NCI-H2227 (cell line): ENCODE measurements around the gene ITGB1.
"Not testable (repeated sequence)": the region's sequence is repeated elsewhere in the genome, so short reads cannot be mapped to it uniquely, and the experiment has no call there.

Experiments used
- DNase-seq: peaks from one replicate; lab custom pipeline; 2025; ENCODE audit not compliant: unreplicated experiment; lab: John Stamatoyannopoulos, UW

Gene ITGB1

GRCh38 chr10:32980558-32981468 lies 22.8 kb upstream of the ITGB1 start:
- DNase-seq, result peak; percentile 89

- DNase-seq, result no peak
Observed at GRCh38 chr10:32980242-32980557, 22.2 kb upstream of the ITGB1 start.

DNA sequence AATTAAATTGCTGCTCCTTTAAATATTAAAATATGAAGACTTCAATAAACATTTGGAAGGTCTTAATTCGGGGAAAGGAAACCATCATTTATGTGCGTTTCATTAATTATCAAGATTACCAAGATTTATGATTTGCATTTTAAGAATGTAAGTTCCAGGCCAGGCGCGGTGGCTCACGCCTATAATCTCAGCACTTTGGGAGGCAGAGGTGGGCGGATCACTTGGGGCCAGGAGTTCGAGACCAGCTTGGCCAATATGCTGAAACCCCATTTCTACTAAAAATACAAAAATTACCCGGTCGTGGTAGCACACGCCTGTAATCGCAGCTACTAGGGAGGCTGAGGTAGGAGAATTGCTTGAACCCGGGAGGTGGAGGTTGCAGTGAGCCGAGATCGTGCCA lies 21.7 kb upstream of the ITGB1 start:
- not testable (repeated sequence) for DNase-seq

GRCh38 chr10:32979041-32979440 lies 21.0 kb upstream of the ITGB1 start:
- DNase-seq, result no peak

GRCh38 chr10:32977846-32978809 lies 20.1 kb upstream of the ITGB1 start:
- not testable (repeated sequence) for DNase-seq

GRCh38 chr10:32976338-32976737 lies 18.3 kb upstream of the ITGB1 start:
- DNase-seq, result peak; percentile 50

DNA sequence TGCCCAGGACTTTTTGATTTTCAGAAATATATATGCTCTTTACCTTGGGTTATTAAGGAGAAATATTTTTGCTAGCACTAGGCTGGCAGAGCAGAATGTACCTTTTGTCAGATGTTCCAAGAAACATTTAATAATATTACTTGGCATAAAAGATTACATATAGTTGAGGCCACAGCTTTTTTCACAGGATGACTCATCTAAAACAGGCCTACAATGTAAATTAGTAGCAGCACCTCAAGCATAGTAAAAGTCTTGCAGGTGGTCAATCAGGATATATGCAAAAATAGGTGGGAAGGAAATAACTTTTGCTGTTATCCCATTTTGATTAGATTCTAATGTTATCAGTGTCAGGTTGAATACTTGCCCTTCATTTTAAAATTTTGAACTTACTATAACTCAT lies 14.9 kb upstream of the ITGB1 start:
- no peak for DNase-seq

DNA sequence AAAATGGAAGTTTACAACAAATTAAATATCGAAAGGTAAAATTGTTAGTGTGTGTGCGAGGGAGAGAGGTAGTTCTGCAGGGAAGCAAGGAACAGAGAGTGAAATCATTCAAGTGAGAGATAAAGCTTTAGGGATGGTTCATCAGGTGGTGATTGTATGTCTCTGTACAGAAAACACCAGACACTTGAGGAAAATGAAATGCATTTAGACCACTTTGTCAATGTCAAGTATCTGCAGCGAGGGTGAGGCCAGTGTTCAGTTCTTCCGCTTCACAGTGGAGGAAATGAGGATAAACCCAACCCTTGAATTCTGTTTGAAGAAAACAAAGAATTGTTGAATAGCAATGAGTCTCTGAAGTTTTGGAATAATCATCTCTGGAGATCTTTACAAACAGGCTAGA lies 14.4 kb upstream of the ITGB1 start:
- DNase-seq, result peak; percentile 82

DNA sequence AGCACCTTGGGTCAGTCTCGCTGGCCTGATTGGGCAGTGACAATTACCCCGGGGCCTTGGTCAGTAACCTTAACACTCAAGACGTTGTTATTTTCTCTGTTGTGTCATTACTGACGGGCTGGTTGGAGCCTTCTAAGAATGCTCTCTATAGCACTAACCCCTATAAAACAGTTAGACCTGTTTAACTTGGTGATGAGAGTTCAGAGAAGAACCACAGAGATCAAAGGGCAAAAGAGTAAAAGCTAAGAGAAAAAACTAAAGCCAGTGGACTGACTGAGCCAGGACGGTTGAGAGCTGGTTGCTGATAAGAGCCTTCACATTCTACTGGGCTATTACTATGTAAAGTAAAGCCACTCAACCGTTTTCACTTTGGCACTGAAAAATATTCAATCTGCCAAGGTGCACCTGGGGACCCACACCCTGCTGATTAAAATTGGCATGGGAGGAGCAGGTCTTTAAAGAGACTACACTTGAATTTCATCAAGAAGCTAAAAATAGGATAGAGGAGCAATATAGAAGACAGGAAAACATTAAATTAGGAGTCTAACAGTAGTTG lies 13.6 kb upstream of the ITGB1 start:
- peak; percentile 81 for DNase-seq

DNA sequence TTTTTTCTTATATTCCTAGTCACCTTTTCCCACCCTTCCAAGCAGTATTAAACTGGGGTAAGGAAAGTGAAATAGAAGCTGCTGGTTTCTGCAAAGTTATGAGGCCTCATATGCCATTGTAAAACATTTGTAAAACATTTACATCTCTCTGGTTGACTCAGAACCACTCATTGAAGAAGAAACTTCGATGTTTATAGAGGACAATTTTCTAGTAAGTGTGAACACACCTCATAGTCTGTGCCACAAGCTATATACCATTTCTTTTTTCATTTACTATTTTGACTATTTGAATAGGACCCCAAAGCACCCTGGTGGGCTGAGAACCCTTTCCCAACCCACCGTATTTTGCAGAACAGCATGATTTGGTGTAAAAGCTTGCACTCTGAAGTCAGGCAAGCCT lies 12.9 kb upstream of the ITGB1 start:
- DNase-seq, result no peak

DNA sequence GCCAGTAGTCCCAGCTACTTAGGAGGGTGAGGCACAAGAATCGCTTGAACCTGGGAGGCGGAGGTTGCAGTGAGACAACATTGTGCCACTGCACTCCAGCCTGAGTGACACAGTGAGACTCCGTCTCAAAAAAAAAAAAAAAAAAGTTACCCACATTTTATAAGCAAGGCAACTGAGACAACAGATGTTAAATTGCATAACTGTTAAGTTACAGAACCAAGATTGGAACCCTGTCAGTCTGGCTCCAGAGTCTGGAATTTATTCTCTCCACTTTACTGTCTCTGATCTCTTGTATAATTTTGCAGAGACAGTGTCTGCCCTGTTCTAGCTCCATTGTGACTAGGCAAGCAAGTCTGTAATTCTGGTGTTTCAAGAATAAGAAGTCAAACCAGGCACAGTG lies 6.2 kb upstream of the ITGB1 start:
- no peak for DNase-seq

DNA sequence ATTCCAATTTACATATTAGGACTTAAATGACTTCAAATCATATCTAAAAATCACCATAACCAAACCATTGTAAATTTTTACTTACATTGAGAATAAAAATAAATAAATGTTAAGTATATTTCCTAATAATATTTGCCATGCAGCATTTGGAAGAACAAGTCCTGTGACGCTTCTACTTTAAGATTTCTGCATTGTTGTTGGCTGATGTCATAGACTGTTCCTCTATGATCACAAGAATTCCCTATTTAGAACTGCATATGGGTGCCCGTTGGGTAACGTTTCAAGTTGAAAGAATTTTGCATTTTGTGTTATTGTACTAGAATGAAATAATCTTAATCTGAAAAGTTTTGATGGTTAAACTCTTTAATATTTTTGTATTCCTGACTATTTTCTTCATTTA lies 5.1 kb upstream of the ITGB1 start:
- no peak for DNase-seq

GRCh38 chr10:32962521-32962920 lies 4.5 kb upstream of the ITGB1 start:
- no peak for DNase-seq

GRCh38 chr10:32961895-32962369 lies 3.9 kb upstream of the ITGB1 start:
- no peak for DNase-seq

DNA sequence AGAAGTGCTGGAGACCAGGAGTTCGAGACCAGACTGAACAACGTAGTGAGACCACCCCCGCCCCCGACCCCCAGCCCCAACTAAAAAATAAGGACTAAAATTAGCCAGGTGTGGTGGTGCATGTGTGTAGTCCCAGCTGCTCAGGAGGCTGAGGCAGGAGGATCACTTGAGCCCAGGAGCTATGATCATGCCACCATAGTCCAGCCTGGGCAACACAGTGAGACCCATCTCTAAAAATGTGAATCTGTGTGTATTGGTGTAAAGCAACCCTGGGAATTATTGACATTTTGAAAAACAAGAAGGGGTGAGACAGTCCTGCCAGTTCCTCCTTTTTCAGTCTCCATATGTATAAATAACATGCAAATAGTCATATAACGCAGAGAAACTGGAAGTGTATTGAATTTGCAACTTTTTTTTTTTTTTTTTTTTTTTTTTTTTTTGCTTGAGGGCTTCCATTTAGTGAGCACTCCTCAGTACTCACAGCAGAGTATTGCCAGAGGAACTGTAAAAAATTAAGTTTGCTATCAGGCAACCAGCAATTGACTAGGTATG lies 3.4 kb upstream of the ITGB1 start:
- no peak for DNase-seq

- no peak for DNase-seq
Observed at GRCh38 chr10:32960022-32960421, 2.0 kb upstream of the ITGB1 start.

GRCh38 chr10:32959006-32959920 lies 1.2 kb upstream of the ITGB1 start:
- DNase-seq, result peak; percentile 24

- DNase-seq, result peak; percentile 42
Observed at GRCh38 chr10:32957341-32958084, 517 bp downstream of the ITGB1 start.
